H9 (cell line): ENCODE measurements around the gene PRR15. TPM values are rescaled to one million over a fixed set of nuclear protein-coding genes. Genes with fewer than 3 reads are reported as not detected.

Experiments
- DNase-seq: peaks from one replicate; pipeline ENCODE4 v3.0.0-alpha.2; 2017
- H2AFZ ChIP-seq: one replicate; pipeline ENCODE4 v1.6.1; 2013; ENCODE audit warnings: mild to moderate bottlenecking, low read length, control low read depth, moderate library complexity
- H2AK5ac ChIP-seq: 2 replicates; pipeline ENCODE4 v1.6.1; 2013; ENCODE audit warnings: low read length, control low read depth, mixed read lengths; ENCODE audit not compliant: insufficient read length
- H2BK120ac ChIP-seq: one replicate; pipeline ENCODE4 v1.6.1; 2013; ENCODE audit warnings: low read depth, mild to moderate bottlenecking, low read length, control low read depth, inconsistent platforms; ENCODE audit not compliant: poor library complexity, severe bottlenecking
- H2BK12ac ChIP-seq: 2 replicates; pipeline ENCODE4 v1.6.1; 2013; ENCODE audit warnings: low read length, control low read depth, mixed read lengths, low read depth; ENCODE audit not compliant: insufficient read length
- H2BK15ac ChIP-seq: 2 replicates; pipeline ENCODE4 v1.6.1; 2013; ENCODE audit warnings: low read depth, low read length, control low read depth
- H2BK20ac ChIP-seq: one replicate; pipeline ENCODE4 v1.6.1; 2013; ENCODE audit warnings: low read depth, mild to moderate bottlenecking, low read length, control low read depth, inconsistent platforms; ENCODE audit not compliant: poor library complexity, severe bottlenecking
- H2BK5ac ChIP-seq: 2 replicates; pipeline ENCODE4 v1.6.1; 2013; ENCODE audit warnings: low read length, control low read depth, mixed read lengths; ENCODE audit not compliant: insufficient read length
- H3K14ac ChIP-seq: 2 replicates; pipeline ENCODE4 v1.6.1; 2013; ENCODE audit warnings: low read length, control low read depth; ENCODE audit not compliant: insufficient read depth
- H3K18ac ChIP-seq: 2 replicates; pipeline ENCODE4 v1.6.1; 2013; ENCODE audit warnings: low read depth, mild to moderate bottlenecking, mixed read lengths, low read length, control low read depth; ENCODE audit not compliant: insufficient read length
- H3K23ac ChIP-seq: 2 replicates; pipeline ENCODE4 v1.6.1; 2013; ENCODE audit warnings: low read length, control low read depth, mixed read lengths, low read depth; ENCODE audit not compliant: insufficient read length
- H3K23me2 ChIP-seq: 2 replicates; pipeline ENCODE4 v1.6.1; 2013; ENCODE audit warnings: low read depth, mild to moderate bottlenecking, mixed read lengths, low read length, control low read depth; ENCODE audit not compliant: insufficient read length, poor library complexity, severe bottlenecking
- H3K27ac ChIP-seq: 2 replicates; pipeline ENCODE4 v1.5.1; 2013; ENCODE audit warnings: low read length, control low read depth, mixed read lengths, low read depth; ENCODE audit not compliant: insufficient read length
- H3K27me3 ChIP-seq: 2 replicates; pipeline ENCODE4 v1.6.1; 2013; ENCODE audit warnings: low read length, control low read depth, inconsistent platforms; ENCODE audit not compliant: insufficient read depth
- H3K4ac ChIP-seq: 2 replicates; pipeline ENCODE4 v1.6.1; 2013; ENCODE audit warnings: low read depth, mild to moderate bottlenecking, control low read depth, inconsistent platforms, low read length, moderate library complexity
- H3K4me1 ChIP-seq: 2 replicates; pipeline ENCODE4 v1.6.1; 2013; ENCODE audit warnings: low read length, control low read depth, inconsistent platforms; ENCODE audit not compliant: insufficient read depth
- H3K4me2 ChIP-seq: 2 replicates; pipeline ENCODE4 v1.6.1; 2013; ENCODE audit warnings: low read length, control low read depth, mixed read lengths; ENCODE audit not compliant: insufficient read length, insufficient read depth
- H3K56ac ChIP-seq: 2 replicates; pipeline ENCODE4 v1.6.1; 2013; ENCODE audit warnings: low read depth, mild to moderate bottlenecking, mixed read lengths, low read length, control low read depth; ENCODE audit not compliant: insufficient read length
- H3K79me1 ChIP-seq: 2 replicates; pipeline ENCODE4 v1.6.1; 2013; ENCODE audit warnings: low read depth, mild to moderate bottlenecking, moderate library complexity, low read length, control low read depth, inconsistent platforms; ENCODE audit not compliant: insufficient read depth, poor library complexity, severe bottlenecking
- H3K79me2 ChIP-seq: 2 replicates; pipeline ENCODE4 v1.6.1; 2013; ENCODE audit warnings: low read length, control low read depth, inconsistent platforms; ENCODE audit not compliant: insufficient read depth
- H3K9ac ChIP-seq: 2 replicates; pipeline ENCODE4 v1.6.1; 2013; ENCODE audit warnings: low read length, control low read depth, mixed read lengths; ENCODE audit not compliant: insufficient read length; ENCODE audit errors: extremely low read depth
- H3K9me3 ChIP-seq: one replicate; pipeline ENCODE4 v1.6.1; 2013; ENCODE audit warnings: low read depth, low read length, inconsistent platforms; ENCODE audit not compliant: control insufficient read depth
- H3T11ph ChIP-seq: one replicate; pipeline ENCODE4 v1.6.1; 2013; ENCODE audit warnings: mild to moderate bottlenecking, low read length, control low read depth, inconsistent platforms
- H4K20me1 ChIP-seq: one replicate; pipeline ENCODE4 v1.6.1; 2013; ENCODE audit not compliant: control insufficient read depth, insufficient read length, insufficient read depth
- H4K5ac ChIP-seq: 2 replicates; pipeline ENCODE4 v1.6.1; 2013; ENCODE audit warnings: low read depth, mild to moderate bottlenecking, mixed read lengths, low read length, control low read depth; ENCODE audit not compliant: insufficient read length
- H4K8ac ChIP-seq: replicated peaks from 2 replicates; pipeline ENCODE4 v1.6.1; 2013; ENCODE audit warnings: low read length, control low read depth, mixed read lengths, low read depth; ENCODE audit not compliant: insufficient read length
- H4K91ac ChIP-seq: 2 replicates; pipeline ENCODE4 v1.6.1; 2013; ENCODE audit warnings: low read depth, mild to moderate bottlenecking, moderate library complexity, mixed read lengths, low read length, control low read depth; ENCODE audit not compliant: insufficient read length
- H3K27ac Mint-ChIP-seq, 3 experiments: 2 replicates in 2 of 3; 3 replicates in 1 of 3; pipeline ENCODE4 v1.8.0; 2020 to 2021; ENCODE audit warnings: mixed read lengths in 3 of 3, mild to moderate bottlenecking in 1 of 3, moderate library complexity in 1 of 3
- H3K27me3 Mint-ChIP-seq: 2 replicates; pipeline ENCODE4 v1.8.0; 2021; ENCODE audit warnings: low read depth, mild to moderate bottlenecking, moderate library complexity, mixed read lengths
- H3K36me3 Mint-ChIP-seq, 3 experiments: 2 replicates in 2 of 3; 3 replicates in 1 of 3; pipeline ENCODE4 v1.8.0; 2020 to 2021; ENCODE audit warnings: low read depth in 3 of 3, mixed read lengths in 3 of 3; ENCODE audit not compliant: insufficient read depth in 1 of 3
- H3K4me1 Mint-ChIP-seq, 2 experiments: 2 replicates each; pipeline ENCODE4 v1.8.0; 2020; ENCODE audit warnings: mixed read lengths in 2 of 2
- H3K4me3 Mint-ChIP-seq, 2 experiments: 2 replicates in 1 of 2; 3 replicates in 1 of 2; pipeline ENCODE4 v1.8.0; 2020 to 2021; ENCODE audit warnings: mild to moderate bottlenecking in 2 of 2, mixed read lengths in 2 of 2, moderate library complexity in 1 of 2
- H3K9me3 Mint-ChIP-seq, 2 experiments: 2 replicates in 1 of 2; 3 replicates in 1 of 2; pipeline ENCODE4 v1.8.0; 2020; ENCODE audit warnings: mild to moderate bottlenecking in 2 of 2, mixed read lengths in 2 of 2, moderate library complexity in 1 of 2
- CTCF ChIP-seq: fragments of 200-600 bp; sonication (generic); conservative IDR thresholded peaks from 3 replicates; pipeline ENCODE4 v1.8.0; 2021; ENCODE audit warnings: antibody characterized with exemption, mild to moderate bottlenecking
- WGBS: extraction: QIAGEN DNeasy Blood & Tissue Kit; methylation state at CpG from one replicate; pipeline ENCODE4 v1.1.7; 2013; ENCODE audit warnings: missing lambda C conversion rate, low lambda C conversion rate, mixed read lengths; ENCODE audit not compliant: insufficient read length; ENCODE audit errors: extremely low coverage; 5-methylcytosine and 5-hydroxymethylcytosine counted together
- total RNA-seq: library from RNA; stranded (reverse); gene quantifications from 2 replicates; pipeline ENCODE4 v1.2.1, GENCODE V29; 2021

PRR15 gene
- total RNA-seq, 1 experiment from 2014 or later, result 15.1 TPM

GRCh38 chr7:29518616-29519015, 45.0 kb upstream of the PRR15 start:
- Histone ChIP-seq H3K4ac (no peak overlapping the region), H3K79me2 (no peaks in the 10 kb centered on the region), H3K23me2 (no peaks in the 10 kb centered on the region), H3K23ac (no peak overlapping the region), H2AK5ac (no peak overlapping the region), H2BK120ac (no peak overlapping the region), H3K79me1 (no peaks in the 10 kb centered on the region), H3K56ac (no peak overlapping the region), H4K8ac (no peak overlapping the region), H2BK5ac (no peak overlapping the region), H3K9ac (no peak overlapping the region), H2AFZ (no peak overlapping the region), H3K9me3 (no peaks in the 10 kb centered on the region), H2BK15ac (no peak overlapping the region), H2BK12ac (no peak overlapping the region), H3K4me2 (no peak overlapping the region), H3K27ac (no peak overlapping the region), H3K18ac (no peak overlapping the region), H3K27me3 (no peaks in the 10 kb centered on the region), H2BK20ac (no peak overlapping the region), H3K14ac (no peak overlapping the region), H4K91ac (no peak overlapping the region), H3K4me1 (no peaks in the 10 kb centered on the region), H3T11ph (no peak overlapping the region), H4K5ac (no peak overlapping the region), H4K20me1 (no peaks in the 10 kb centered on the region)
- Mint-ChIP-seq H3K27ac (no peak overlapping the region), H3K9me3 (peaks cover 0 to 3% of the 10 kb centered on the region in 2 experiments; a peak in 1 of 5 replicates), H3K27me3 (no peaks in the 10 kb centered on the region), H3K36me3 (peaks cover 0 to 5% (median 2%) of the 10 kb centered on the region in 3 experiments; a peak in 3 of 7 replicates), H3K4me3 (no peak overlapping the region), H3K4me1 (peaks cover 3 to 4% of the 10 kb centered on the region in 2 experiments; a peak in 3 of 4 replicates)
- DNase-seq, result no peak
- WGBS, result no CpG with 5 or more reads among the region's 1 CpG
- no peak for TF ChIP-seq CTCF
